ENCODE results near the gene EXOSC6. TPM values are rescaled to one million over a fixed set of nuclear protein-coding genes. Genes with fewer than 3 reads are reported as not detected.
"Not testable (repeated sequence)": the region's sequence is repeated elsewhere in the genome, so short reads cannot be mapped to it uniquely, and the experiment has no call there.

The EXOSC6 gene
- total and polyA plus RNA-seq, 9 donors = 12.4 to 30.2 (median 21.6) TPM

GRCh38 chr16:70289229-70290094 lies 37.7 kb upstream of the EXOSC6 start, which contains the start of gene AARS1:
Gene AARS1, minus strand, starts transcription at chr16:70289506. Its CDS starts 6,743 bp downstream, at chr16:70282763.
- no peaks in the 10 kb centered on the region for H3K9me3 ChIP-seq
- DNase-seq = peak; percentile 94 to 97 (median 95)
- peak within 1 kb of the TSS; percentile 56 to 65 for H3K27ac ChIP-seq
- H3K4me3 ChIP-seq = peak within 1 kb of the TSS; percentile 92
- no peak for TF ChIP-seq EP300 (IDR thresholded peaks at IDR 0.05)
- peak; percentile 92 for TF ChIP-seq POLR2A (IDR thresholded peaks at IDR 0.05)
- peak in 1 of 3 donors; percentile 7 for TF ChIP-seq CTCF (IDR thresholded peaks at IDR 0.05)
- intact Hi-C loops (cut with DNase I) = loop anchor here in 2 of 4 donors (2.0 to 10.0 kb wide), 2 partner anchors 37 to 55 kb away; partner anchors contain the start of gene DDX19A (in 2 of the 2)
- 0 to 2% (median 2%) methylated on average over 42 to 53 of the region's 53 CpGs for WGBS, 3 donors
- H3K36me3 ChIP-seq = no peaks in the 10 kb centered on the region
- H3K27me3 ChIP-seq = no peaks in the 10 kb centered on the region
- peaks cover 4% of the 10 kb centered on the region for H3K4me1 ChIP-seq (ENCODE audit: insufficient read depth)

- DNase-seq; intact Hi-C loops (cut with DNase I); H3K27ac ChIP-seq; H3K4me1 ChIP-seq (ENCODE audit: insufficient read depth); H3K9me3 ChIP-seq; H3K4me3 ChIP-seq; H3K36me3 ChIP-seq; H3K27me3 ChIP-seq: not testable (repeated sequence)
- WGBS, 3 donors = 92 to 97% (median 94%) methylated on average over 17 of the region's 17 CpGs
These were observed 35.7 kb upstream of the EXOSC6 start for GRCh38 chr16:70287304-70287971.

GRCh38 chr16:70276392-70276791 lies 24.7 kb upstream of the EXOSC6 start:
- Histone ChIP-seq H3K36me3 (no peaks in the 10 kb centered on the region), H3K4me1 (ENCODE audit: insufficient read depth) (no peaks in the 10 kb centered on the region), H3K27me3 (no peaks in the 10 kb centered on the region), H3K9me3 (no peaks in the 10 kb centered on the region), H3K4me3 (no peak overlapping the region), H3K27ac (no peak overlapping the region)
- 39 to 44% (median 41%) methylated on average over 1 of the region's 1 CpG for WGBS, 3 donors
- TF ChIP-seq POLR2A (IDR thresholded peaks at IDR 0.05) (no peak), EP300 (IDR thresholded peaks at IDR 0.05) (no peak), CTCF (IDR thresholded peaks at IDR 0.05) (no peak)
- DNase-seq = no peak
- intact Hi-C loops (cut with DNase I) = no loop called here

GRCh38 chr16:70271696-70272095 lies 20.0 kb upstream of the EXOSC6 start:
- no peaks in the 10 kb centered on the region for H3K36me3 ChIP-seq
- H3K27ac ChIP-seq = no peak overlapping the region
- H3K4me1 ChIP-seq (ENCODE audit: insufficient read depth) = no peaks in the 10 kb centered on the region
- H3K27me3 ChIP-seq = no peaks in the 10 kb centered on the region
- H3K9me3 ChIP-seq = no peaks in the 10 kb centered on the region
- H3K4me3 ChIP-seq = no peak overlapping the region
- TF ChIP-seq EP300 (IDR thresholded peaks at IDR 0.05) = no peak
- TF ChIP-seq POLR2A (IDR thresholded peaks at IDR 0.05) = no peak
- TF ChIP-seq CTCF (IDR thresholded peaks at IDR 0.05) = no peak
- no peak for DNase-seq
- 90 to 96% (median 91%) methylated on average over 10 of the region's 10 CpGs for WGBS, 3 donors
- intact Hi-C loops (cut with DNase I) = no loop called here
